ENCODE results near the gene MTRR.

DNA sequence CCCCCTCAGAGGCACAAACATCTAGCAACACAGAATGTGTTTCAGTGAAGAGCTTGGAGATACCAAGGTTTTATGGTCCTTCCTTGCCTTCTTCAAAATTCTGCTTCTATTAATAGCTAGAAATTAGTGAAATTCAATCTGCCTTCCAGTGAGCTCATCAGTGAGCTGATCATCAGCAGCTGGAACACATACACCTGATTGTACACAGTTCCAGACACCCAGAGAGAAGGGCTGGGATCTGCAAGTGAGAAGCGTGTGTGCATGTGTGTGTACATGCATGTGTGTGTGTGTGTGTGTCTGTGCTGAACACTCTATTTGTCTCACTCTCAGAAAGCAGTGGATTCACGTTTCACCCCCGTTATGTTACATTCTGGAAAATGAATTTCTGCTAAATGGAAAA, 46.5 kb upstream of the MTRR start:
- TF ChIP-seq, protein P1, sequence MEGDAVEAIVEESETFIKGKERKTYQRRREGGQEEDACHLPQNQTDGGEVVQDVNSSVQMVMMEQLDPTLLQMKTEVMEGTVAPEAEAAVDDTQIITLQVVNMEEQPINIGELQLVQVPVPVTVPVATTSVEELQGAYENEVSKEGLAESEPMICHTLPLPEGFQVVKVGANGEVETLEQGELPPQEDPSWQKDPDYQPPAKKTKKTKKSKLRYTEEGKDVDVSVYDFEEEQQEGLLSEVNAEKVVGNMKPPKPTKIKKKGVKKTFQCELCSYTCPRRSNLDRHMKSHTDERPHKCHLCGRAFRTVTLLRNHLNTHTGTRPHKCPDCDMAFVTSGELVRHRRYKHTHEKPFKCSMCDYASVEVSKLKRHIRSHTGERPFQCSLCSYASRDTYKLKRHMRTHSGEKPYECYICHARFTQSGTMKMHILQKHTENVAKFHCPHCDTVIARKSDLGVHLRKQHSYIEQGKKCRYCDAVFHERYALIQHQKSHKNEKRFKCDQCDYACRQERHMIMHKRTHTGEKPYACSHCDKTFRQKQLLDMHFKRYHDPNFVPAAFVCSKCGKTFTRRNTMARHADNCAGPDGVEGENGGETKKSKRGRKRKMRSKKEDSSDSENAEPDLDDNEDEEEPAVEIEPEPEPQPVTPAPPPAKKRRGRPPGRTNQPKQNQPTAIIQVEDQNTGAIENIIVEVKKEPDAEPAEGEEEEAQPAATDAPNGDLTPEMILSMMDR (IDR thresholded peaks at IDR 0.05; ENCODE audit: poor library complexity) = no peak
- no peak for TF ChIP-seq EZH2 (IDR thresholded peaks at IDR 0.05; ENCODE audit: borderline replicate concordance)

Measured in hepatocyte (in vitro differentiated cells).